Peyer's patch (tissue), 4 donors: ENCODE measurements around the gene HBG2. TPM values are rescaled to one million over a fixed set of nuclear protein-coding genes. Genes with fewer than 3 reads are reported as not detected.

Experiments used
- DNase-seq, 3 donors: peaks; one replicate each; pipeline ENCODE4 v3.0.0-alpha.2; 2017 to 2019
- H3K27ac ChIP-seq, 4 donors: fragments of 200-600 bp; sonication (generic); one replicate each; pipeline ENCODE4 v1.5.1; 2016 to 2019
- H3K27me3 ChIP-seq, 2 donors: fragments of 200-600 bp; sonication (generic); one replicate each; pipeline ENCODE4 v1.5.1; 2019
- H3K36me3 ChIP-seq, 3 donors: fragments of 200-600 bp; sonication (generic); one replicate each; pipeline ENCODE4 v1.5.1; 2016 to 2019
- H3K4me1 ChIP-seq, 4 donors: fragments of 200-600 bp; sonication (generic); one replicate each; pipeline ENCODE4 v1.5.1; 2016 to 2019
- H3K4me3 ChIP-seq, 4 donors: fragments of 200-600 bp; sonication (generic); 1 replicate in 3 of 4; 2 replicates in 1 of 4; pipeline ENCODE4 v1.5.1; 2016 to 2019; ENCODE audit warnings: mild to moderate bottlenecking in 1 of 4
- H3K9me3 ChIP-seq, 4 donors: fragments of 200-600 bp; sonication (generic); one replicate each; pipeline ENCODE4 v1.5.1; 2016 to 2019; ENCODE audit warnings: mild to moderate bottlenecking in 1 of 4
- CTCF ChIP-seq, 6 experiments: fragments of 450-650 bp in 4 of 6; fragments of 200-600 bp in 2 of 6; sonication (generic) in 1 of 6; IDR thresholded peaks; one replicate each; pipeline ENCODE4 v1.5.1; 2017 to 2019; ENCODE audit warnings: antibody characterized with exemption in 6 of 6, mild to moderate bottlenecking in 3 of 6, moderate library complexity in 1 of 6
- POLR2A ChIP-seq, 2 donors: fragments of 450-650 bp; IDR thresholded peaks; one replicate each; pipeline ENCODE4 v1.5.1; 2017; ENCODE audit warnings: antibody characterized with exemption in 2 of 2, mild to moderate bottlenecking in 2 of 2, moderate library complexity in 2 of 2
- total RNA-seq, 4 donors: library from RNA; depleted of rRNA; stranded (reverse); fragments of >200 nt; gene quantifications; one replicate each; pipeline ENCODE4 v1.1.0, GENCODE V29; 2016

Gene HBG2
- total RNA-seq, 4 donors from 2014 or later = not detected

- Histone ChIP-seq H3K27me3 (no peaks in the 10 kb centered on the region), H3K9me3 (no peaks in the 10 kb centered on the region), H3K36me3 (no peaks in the 10 kb centered on the region), H3K4me3 (no peak overlapping the region), H3K27ac (no peak overlapping the region), H3K4me1 (no peaks in the 10 kb centered on the region)
- peak in 2 of 3 donors; percentile 16 to 49 for DNase-seq
- TF ChIP-seq POLR2A (IDR thresholded peaks at IDR 0.05) (no peak), CTCF (IDR thresholded peaks at IDR 0.05) (no peak)
These were observed 26.1 kb upstream of the HBG2 start for GRCh38 chr11:5280582-5281102.

- Histone ChIP-seq H3K4me3 (no peak overlapping the region), H3K27me3 (no peaks in the 10 kb centered on the region), H3K9me3 (no peaks in the 10 kb centered on the region), H3K36me3 (no peaks in the 10 kb centered on the region), H3K4me1 (no peaks in the 10 kb centered on the region), H3K27ac (no peak overlapping the region)
- no peak for DNase-seq
- TF ChIP-seq POLR2A (IDR thresholded peaks at IDR 0.05) (no peak), CTCF (IDR thresholded peaks at IDR 0.05) (no peak)
These were observed 25.0 kb upstream of the HBG2 start for GRCh38 chr11:5279471-5280090.

GRCh38 chr11:5277807-5278382 lies 23.3 kb upstream of the HBG2 start:
- H3K36me3 ChIP-seq = no peaks in the 10 kb centered on the region
- no peak overlapping the region for H3K4me3 ChIP-seq
- H3K27me3 ChIP-seq = no peaks in the 10 kb centered on the region
- no peaks in the 10 kb centered on the region for H3K9me3 ChIP-seq
- H3K4me1 ChIP-seq = no peaks in the 10 kb centered on the region
- TF ChIP-seq POLR2A (IDR thresholded peaks at IDR 0.05) (no peak), CTCF (IDR thresholded peaks at IDR 0.05) (no peak)
- DNase-seq = no peak
- no peak overlapping the region for H3K27ac ChIP-seq

- TF ChIP-seq POLR2A (IDR thresholded peaks at IDR 0.05) (no peak), CTCF (IDR thresholded peaks at IDR 0.05) (no peak)
- H3K9me3 ChIP-seq = no peaks in the 10 kb centered on the region
These were observed 22.1 kb upstream of the HBG2 start for GRCh38 chr11:5276697-5277096.

GRCh38 chr11:5275369-5276110 lies 21.0 kb upstream of the HBG2 start:
- no peak overlapping the region for H3K4me3 ChIP-seq
- no peak for DNase-seq

More at GRCh38 chr11:5276697-5277096, 22.1 kb upstream of the HBG2 start:
- Histone ChIP-seq H3K4me1 (no peaks in the 10 kb centered on the region), H3K4me3 (no peak overlapping the region), H3K27ac (no peak overlapping the region), H3K27me3 (no peaks in the 10 kb centered on the region), H3K36me3 (no peaks in the 10 kb centered on the region)
- DNase-seq = no peak

More at GRCh38 chr11:5275369-5276110, 21.0 kb upstream of the HBG2 start:
- no peaks in the 10 kb centered on the region for H3K36me3 ChIP-seq
- H3K9me3 ChIP-seq = no peaks in the 10 kb centered on the region
- H3K27ac ChIP-seq = no peak overlapping the region
- H3K4me1 ChIP-seq = no peaks in the 10 kb centered on the region
- no peaks in the 10 kb centered on the region for H3K27me3 ChIP-seq
- TF ChIP-seq POLR2A (IDR thresholded peaks at IDR 0.05) (no peak), CTCF (IDR thresholded peaks at IDR 0.05) (no peak)
